Duodenal mucosa (tissue), 2 donors: ENCODE results near the gene CHGA.

Source experiments
- H3K27ac ChIP-seq: one replicate; pipeline ENCODE4 v1.7.0; 2013; ENCODE audit warnings: low read depth, low read length
- H3K27me3 ChIP-seq, 2 donors: one replicate each; pipeline ENCODE4 v1.7.0; 2013; ENCODE audit warnings: low read length in 2 of 2, control low read depth in 1 of 2; ENCODE audit not compliant: insufficient read depth in 2 of 2, control insufficient read depth in 1 of 2
- H3K36me3 ChIP-seq, 2 donors: one replicate each; pipeline ENCODE4 v1.7.0; 2013; ENCODE audit warnings: low read length in 2 of 2, control low read depth in 1 of 2; ENCODE audit not compliant: insufficient read depth in 2 of 2, control insufficient read depth in 1 of 2
- H3K4me1 ChIP-seq, 2 donors: one replicate each; pipeline ENCODE4 v1.7.0; 2013; ENCODE audit warnings: low read length in 2 of 2, control low read depth in 1 of 2; ENCODE audit not compliant: insufficient read depth in 2 of 2, control insufficient read depth in 1 of 2
- H3K4me3 ChIP-seq, 2 donors: one replicate each; pipeline ENCODE4 v1.7.0; 2013; ENCODE audit warnings: low read length in 2 of 2, low read depth in 1 of 2
- H3K9ac ChIP-seq, 2 donors: one replicate each; pipeline ENCODE4 v1.7.0; 2013; ENCODE audit warnings: low read length in 2 of 2, low read depth in 1 of 2
- H3K9me3 ChIP-seq, 2 donors: one replicate each; pipeline ENCODE4 v1.7.0; 2013; ENCODE audit warnings: low read length in 2 of 2, control low read depth in 1 of 2; ENCODE audit not compliant: control insufficient read depth in 1 of 2

The CHGA gene

GRCh38 chr14:92959761-92960680 lies 37.1 kb downstream of the CHGA start:
- Histone ChIP-seq H3K27me3 (no peaks in the 10 kb centered on the region), H3K9ac (no peak overlapping the region), H3K27ac (no peak overlapping the region), H3K36me3 (peaks cover 37 to 74% of the 10 kb centered on the region in 2 donors), H3K9me3 (no peaks in the 10 kb centered on the region), H3K4me3 (no peak overlapping the region), H3K4me1 (no peaks in the 10 kb centered on the region)

GRCh38 chr14:92960706-92961566 lies 38.0 kb downstream of the CHGA start:
- no peaks in the 10 kb centered on the region for H3K27me3 ChIP-seq
- no peak overlapping the region for H3K4me3 ChIP-seq
- H3K36me3 ChIP-seq, result peaks cover 36 to 65% of the 10 kb centered on the region in 2 donors
- no peaks in the 10 kb centered on the region for H3K9me3 ChIP-seq
- no peak overlapping the region for H3K27ac ChIP-seq
- H3K4me1 ChIP-seq, result no peaks in the 10 kb centered on the region
- no peak overlapping the region for H3K9ac ChIP-seq

- Histone ChIP-seq H3K9ac (no peak overlapping the region), H3K4me3 (no peak overlapping the region), H3K27ac (no peak overlapping the region), H3K36me3 (peaks cover 34 to 59% of the 10 kb centered on the region in 2 donors), H3K4me1 (no peaks in the 10 kb centered on the region), H3K27me3 (no peaks in the 10 kb centered on the region), H3K9me3 (no peaks in the 10 kb centered on the region)
Measured at GRCh38 chr14:92961567-92961855, 38.6 kb downstream of the CHGA start.

GRCh38 chr14:92962031-92962830 lies 39.3 kb downstream of the CHGA start:
- Histone ChIP-seq H3K9ac (no peak overlapping the region), H3K27me3 (no peaks in the 10 kb centered on the region), H3K9me3 (no peaks in the 10 kb centered on the region), H3K36me3 (peaks cover 30 to 53% of the 10 kb centered on the region in 2 donors), H3K4me1 (no peaks in the 10 kb centered on the region), H3K27ac (no peak overlapping the region), H3K4me3 (no peak overlapping the region)

- no peaks in the 10 kb centered on the region for H3K9me3 ChIP-seq
- H3K27ac ChIP-seq, result no peak overlapping the region
- no peaks in the 10 kb centered on the region for H3K4me1 ChIP-seq
- no peak overlapping the region for H3K4me3 ChIP-seq
- H3K36me3 ChIP-seq, result peaks cover 26 to 48% of the 10 kb centered on the region in 2 donors
- H3K27me3 ChIP-seq, result no peaks in the 10 kb centered on the region
- no peak overlapping the region for H3K9ac ChIP-seq
Measured at GRCh38 chr14:92962831-92963095, 39.8 kb downstream of the CHGA start.

GRCh38 chr14:92963301-92964123 lies 40.6 kb downstream of the CHGA start:
- Histone ChIP-seq H3K27ac (no peak overlapping the region), H3K4me1 (no peaks in the 10 kb centered on the region), H3K9me3 (no peaks in the 10 kb centered on the region)

GRCh38 chr14:92964124-92965109 lies 41.5 kb downstream of the CHGA start:
- Histone ChIP-seq H3K27ac (no peak overlapping the region), H3K27me3 (no peaks in the 10 kb centered on the region), H3K36me3 (peaks cover 15 to 33% of the 10 kb centered on the region in 2 donors), H3K4me1 (no peaks in the 10 kb centered on the region), H3K9ac (no peak overlapping the region), H3K4me3 (no peak overlapping the region), H3K9me3 (no peaks in the 10 kb centered on the region)

More at GRCh38 chr14:92963301-92964123, 40.6 kb downstream of the CHGA start:
- no peak overlapping the region for H3K9ac ChIP-seq
- H3K36me3 ChIP-seq, result peaks cover 18 to 41% of the 10 kb centered on the region in 2 donors
- H3K4me3 ChIP-seq, result no peak overlapping the region
- no peaks in the 10 kb centered on the region for H3K27me3 ChIP-seq

GRCh38 chr14:92965281-92965680 lies 42.3 kb downstream of the CHGA start:
- peaks cover 15 to 24% of the 10 kb centered on the region in 2 donors for H3K36me3 ChIP-seq
- no peak overlapping the region for H3K9ac ChIP-seq
- no peak overlapping the region for H3K27ac ChIP-seq
- no peaks in the 10 kb centered on the region for H3K9me3 ChIP-seq
- no peak overlapping the region for H3K4me3 ChIP-seq
- H3K27me3 ChIP-seq, result no peaks in the 10 kb centered on the region
- H3K4me1 ChIP-seq, result no peaks in the 10 kb centered on the region
